HG02642 (cell line): Measurements from ENCODE around the gene PALLD.
A peak's percentile ranks its signal among the peaks of the same experiment; 100 is the strongest.

Experiments used
- ATAC-seq: cut with Tn5 transposase; IDR thresholded peaks from one replicate; pipeline ENCODE4 v1.9.1; 2021; ENCODE audit warnings: mild to moderate bottlenecking; ENCODE audit not compliant: unreplicated experiment, poor library complexity

Gene PALLD

GRCh38 chr4:168659741-168660465, 163.1 kb downstream of the PALLD start:
- no peak for ATAC-seq

GRCh38 chr4:168662297-168662984, 165.6 kb downstream of the PALLD start:
- no peak for ATAC-seq

- no peak for ATAC-seq
Measured at GRCh38 chr4:168664242-168664891, 167.5 kb downstream of the PALLD start.

- no peak for ATAC-seq
Measured at GRCh38 chr4:168666531-168666930, 169.7 kb downstream of the PALLD start.

GRCh38 chr4:168667376-168667775, 170.5 kb downstream of the PALLD start:
- ATAC-seq = no peak

- ATAC-seq = no peak
Measured at GRCh38 chr4:168667921-168668320, 171.1 kb downstream of the PALLD start.

GRCh38 chr4:168673476-168673875, 176.6 kb downstream of the PALLD start:
- ATAC-seq = no peak

GRCh38 chr4:168674077-168674747, 177.4 kb downstream of the PALLD start:
- no peak for ATAC-seq

- no peak for ATAC-seq
Measured at GRCh38 chr4:168674866-168675265, 178.0 kb downstream of the PALLD start.

GRCh38 chr4:168677063-168677462, 180.2 kb downstream of the PALLD start:
- ATAC-seq = no peak

GRCh38 chr4:168677879-168678278, 181.0 kb downstream of the PALLD start:
- ATAC-seq = no peak

- no peak for ATAC-seq
Measured at GRCh38 chr4:168678751-168679366, 182.0 kb downstream of the PALLD start.

- ATAC-seq = no peak
Measured at GRCh38 chr4:168679397-168679796, 182.5 kb downstream of the PALLD start.

GRCh38 chr4:168679819-168680218, 183.0 kb downstream of the PALLD start:
- ATAC-seq = no peak

GRCh38 chr4:168682898-168683500, 186.1 kb downstream of the PALLD start:
- no peak for ATAC-seq

GRCh38 chr4:168683595-168683994, 186.7 kb downstream of the PALLD start:
- no peak for ATAC-seq

GRCh38 chr4:168685136-168685809, 188.4 kb downstream of the PALLD start:
- ATAC-seq = peak; percentile 93

- ATAC-seq = no peak
Measured at GRCh38 chr4:168688584-168688983, 191.7 kb downstream of the PALLD start.

- ATAC-seq = no peak
Measured at GRCh38 chr4:168689791-168690190, 192.9 kb downstream of the PALLD start.
